ENCODE results near the gene ST3GAL2. TPM values are rescaled to one million over a fixed set of nuclear protein-coding genes. Genes with fewer than 3 reads are reported as not detected.
"Not testable (repeated sequence)": the region's sequence is repeated elsewhere in the genome, so short reads cannot be mapped to it uniquely, and the experiment has no call there.

ST3GAL2 gene
- total RNA-seq, 2 experiments from 2014 or later: 9.3 to 9.9 TPM

GRCh38 chr16:70381604-70382342 lies 57.1 kb downstream of the ST3GAL2 start:
- CTCF ChIA-PET: interaction anchor here (0.6 to 1.8 kb wide), 6 partner anchors 14 to 272 kb away, joined by 3 to 6 read pairs (median 3); no protein-coding TSS in a partner anchor
- peaks cover 15% of the 10 kb centered on the region for H3K4me1 Mint-ChIP-seq (ENCODE audit: low read depth)
- peaks cover 6% of the 10 kb centered on the region for H3K36me3 Mint-ChIP-seq (ENCODE audit: low read depth)
- H3K9me3 Mint-ChIP-seq: no peaks in the 10 kb centered on the region
- DNase-seq: no peak
- H3K4me3 Mint-ChIP-seq: peak overlapping the region; percentile 98
- intact Hi-C loops (cut with micrococcal nuclease): loop anchor here (1.0 to 5.0 kb wide), 10 partner anchors 23 to 356 kb away; partner anchors contain the start of genes AARS1, COG4, DDX19A and FCSK
- peak overlapping the region; percentile 94 for H3K27ac Mint-ChIP-seq
- H3K27me3 Mint-ChIP-seq (ENCODE audit: low read depth): no peaks in the 10 kb centered on the region

- H3K4me1 Mint-ChIP-seq (ENCODE audit: low read depth): peaks cover 15% of the 10 kb centered on the region
- peak overlapping the region; percentile 98 for H3K4me3 Mint-ChIP-seq
- no peaks in the 10 kb centered on the region for H3K9me3 Mint-ChIP-seq
- H3K36me3 Mint-ChIP-seq (ENCODE audit: low read depth): peaks cover 10% of the 10 kb centered on the region
- H3K27ac Mint-ChIP-seq: peak overlapping the region; percentile 94
- intact Hi-C loops (cut with micrococcal nuclease): loop anchor here (1.0 to 5.0 kb wide), 10 partner anchors 23 to 356 kb away; partner anchors contain the start of genes AARS1, COG4, DDX19A and FCSK
- peak; percentile 98 for DNase-seq
- CTCF ChIA-PET: interaction anchor here (0.6 to 1.8 kb wide), 11 partner anchors 11 to 272 kb away, joined by 3 to 8 read pairs (median 3); no protein-coding TSS in a partner anchor
- H3K27me3 Mint-ChIP-seq (ENCODE audit: low read depth): no peaks in the 10 kb centered on the region
Measured at GRCh38 chr16:70380919-70381603, 57.8 kb downstream of the ST3GAL2 start.

GRCh38 chr16:70380248-70380918 lies 58.5 kb downstream of the ST3GAL2 start:
- peaks cover 12% of the 10 kb centered on the region for H3K36me3 Mint-ChIP-seq (ENCODE audit: low read depth)
- CTCF ChIA-PET: interaction anchor here (0.6 to 1.8 kb wide), 12 partner anchors 10 to 272 kb away, joined by 3 to 8 read pairs (median 3); partner anchors contain the start of genes COG4 and PDPR
- peak; percentile 83 for DNase-seq
- H3K4me1 Mint-ChIP-seq (ENCODE audit: low read depth): peaks cover 15% of the 10 kb centered on the region
- intact Hi-C loops (cut with micrococcal nuclease): loop anchor here (2.0 to 5.0 kb wide), 3 partner anchors 50 to 357 kb away; no protein-coding TSS in a partner anchor
- H3K4me3 Mint-ChIP-seq: peak overlapping the region; percentile 98
- H3K9me3 Mint-ChIP-seq: no peaks in the 10 kb centered on the region
- H3K27ac Mint-ChIP-seq: peak overlapping the region; percentile 89
- H3K27me3 Mint-ChIP-seq (ENCODE audit: low read depth): no peaks in the 10 kb centered on the region

GRCh38 chr16:70378869-70379493 lies 59.9 kb downstream of the ST3GAL2 start:
- H3K4me3 Mint-ChIP-seq: peak overlapping the region; percentile 98
- CTCF ChIA-PET: interaction anchor here (0.6 to 1.6 kb wide), 4 partner anchors 74 to 155 kb away, joined by 3 to 5 read pairs (median 3); no protein-coding TSS in a partner anchor
- peak overlapping the region; percentile 54 for H3K27ac Mint-ChIP-seq
- no peaks in the 10 kb centered on the region for H3K9me3 Mint-ChIP-seq
- H3K36me3 Mint-ChIP-seq (ENCODE audit: low read depth): peaks cover 15% of the 10 kb centered on the region
- intact Hi-C loops (cut with micrococcal nuclease): no loop called here
- no peak for DNase-seq
- H3K27me3 Mint-ChIP-seq (ENCODE audit: low read depth): no peaks in the 10 kb centered on the region
- H3K4me1 Mint-ChIP-seq (ENCODE audit: low read depth): peaks cover 15% of the 10 kb centered on the region

- intact Hi-C loops (cut with micrococcal nuclease): no loop called here
- peaks cover 15% of the 10 kb centered on the region for H3K4me1 Mint-ChIP-seq (ENCODE audit: low read depth)
- CTCF ChIA-PET: no interaction called here
- H3K27ac Mint-ChIP-seq: peak overlapping the region; percentile 61
- H3K36me3 Mint-ChIP-seq (ENCODE audit: low read depth): peaks cover 20% of the 10 kb centered on the region
- H3K4me3 Mint-ChIP-seq: no peak overlapping the region
- no peaks in the 10 kb centered on the region for H3K27me3 Mint-ChIP-seq (ENCODE audit: low read depth)
- H3K9me3 Mint-ChIP-seq: no peaks in the 10 kb centered on the region
- no peak for DNase-seq
Measured at GRCh38 chr16:70377782-70378181, 61.1 kb downstream of the ST3GAL2 start.

GRCh38 chr16:70375636-70376611 lies 63.0 kb downstream of the ST3GAL2 start:
- peaks cover 33% of the 10 kb centered on the region for H3K36me3 Mint-ChIP-seq (ENCODE audit: low read depth)
- H3K27ac Mint-ChIP-seq: peak overlapping the region; percentile 36
- H3K9me3 Mint-ChIP-seq: no peaks in the 10 kb centered on the region
- intact Hi-C loops (cut with micrococcal nuclease): no loop called here
- no peak overlapping the region for H3K4me3 Mint-ChIP-seq
- no peaks in the 10 kb centered on the region for H3K27me3 Mint-ChIP-seq (ENCODE audit: low read depth)
- DNase-seq: no peak
- H3K4me1 Mint-ChIP-seq (ENCODE audit: low read depth): peaks cover 15% of the 10 kb centered on the region
- CTCF ChIA-PET: interaction anchor here (0.7 kb wide), 1 partner anchor 13 kb away, joined by 3 read pairs; no protein-coding TSS in a partner anchor

- no peak overlapping the region for H3K4me3 Mint-ChIP-seq
- H3K27me3 Mint-ChIP-seq (ENCODE audit: low read depth): no peaks in the 10 kb centered on the region
- no peaks in the 10 kb centered on the region for H3K9me3 Mint-ChIP-seq
- peaks cover 7% of the 10 kb centered on the region for H3K4me1 Mint-ChIP-seq (ENCODE audit: low read depth)
- H3K36me3 Mint-ChIP-seq (ENCODE audit: low read depth): peaks cover 41% of the 10 kb centered on the region
- peak overlapping the region; percentile 57 for H3K27ac Mint-ChIP-seq
- no peak for DNase-seq
- CTCF ChIA-PET: interaction anchor here (0.7 to 0.8 kb wide), 2 partner anchors 16 to 172 kb away, joined by 3 to 4 read pairs; no protein-coding TSS in a partner anchor
- intact Hi-C loops (cut with micrococcal nuclease): no loop called here
Measured at GRCh38 chr16:70374213-70374612, 64.7 kb downstream of the ST3GAL2 start.

GRCh38 chr16:70372921-70373728 lies 65.8 kb downstream of the ST3GAL2 start:
- H3K4me3 Mint-ChIP-seq: no peak overlapping the region

GRCh38 chr16:70370924-70371323 lies 68.0 kb downstream of the ST3GAL2 start:
- Mint-ChIP-seq H3K4me1 (ENCODE audit: low read depth) (peaks cover 2% of the 10 kb centered on the region), H3K36me3 (ENCODE audit: low read depth) (peaks cover 42% of the 10 kb centered on the region), H3K4me3 (no peak overlapping the region), H3K9me3 (no peaks in the 10 kb centered on the region), H3K27me3 (ENCODE audit: low read depth) (no peaks in the 10 kb centered on the region), H3K27ac (no peak overlapping the region)
- CTCF ChIA-PET: interaction anchor here (0.5 to 0.8 kb wide), 2 partner anchors 24 to 80 kb away, joined by 3 read pairs; partner anchors contain the start of gene DDX19A
- intact Hi-C loops (cut with micrococcal nuclease): loop anchor here (1.0 kb wide), 2 partner anchors 282 to 400 kb away; no protein-coding TSS in a partner anchor
- no peak for DNase-seq

More at GRCh38 chr16:70372921-70373728, 65.8 kb downstream of the ST3GAL2 start:
- Mint-ChIP-seq H3K27ac (peak overlapping the region; percentile 52), H3K27me3 (ENCODE audit: low read depth) (no peaks in the 10 kb centered on the region), H3K36me3 (ENCODE audit: low read depth) (peaks cover 44% of the 10 kb centered on the region), H3K4me1 (ENCODE audit: low read depth) (peaks cover 5% of the 10 kb centered on the region), H3K9me3 (no peaks in the 10 kb centered on the region)
- intact Hi-C loops (cut with micrococcal nuclease): no loop called here
- CTCF ChIA-PET: interaction anchor here (0.6 kb wide), 2 partner anchors 155 to 192 kb away, joined by 3 to 5 read pairs; no protein-coding TSS in a partner anchor
- no peak for DNase-seq

GRCh38 chr16:70370145-70370544 lies 68.8 kb downstream of the ST3GAL2 start:
- CTCF ChIA-PET: interaction anchor here (0.7 to 1.6 kb wide), 11 partner anchors 9 to 283 kb away, joined by 3 to 8 read pairs (median 3); partner anchors contain the start of genes COG4, DDX19A, SF3B3 and ST3GAL2
- Mint-ChIP-seq H3K36me3 (ENCODE audit: low read depth) (peaks cover 40% of the 10 kb centered on the region), H3K27ac (peak overlapping the region; percentile 31)
- H3K9me3 Mint-ChIP-seq; H3K4me1 Mint-ChIP-seq (ENCODE audit: low read depth); H3K4me3 Mint-ChIP-seq; H3K27me3 Mint-ChIP-seq (ENCODE audit: low read depth): not testable (repeated sequence)
- intact Hi-C loops (cut with micrococcal nuclease): loop anchor here (1.0 kb wide), 2 partner anchors 283 to 401 kb away; no protein-coding TSS in a partner anchor
- peak; percentile 60 for DNase-seq

All from activated naive CD4-positive, alpha-beta T cell treated with anti-CD3 and anti-CD28 coated beads for 36 hours (primary cell).